Stimulated activated CD8-positive, alpha-beta memory T cell treated with anti-CD3 and anti-CD28 coated beads, Interleukin-15, amount 100 ng/mL, for 24 hours (primary cell): Measurements from ENCODE around the gene RARRES1.

Experiments
- DNase-seq: peaks from one replicate; pipeline ENCODE4 v3.0.0-alpha.2; 2020; ENCODE audit warnings: low read depth

RARRES1 gene

DNA sequence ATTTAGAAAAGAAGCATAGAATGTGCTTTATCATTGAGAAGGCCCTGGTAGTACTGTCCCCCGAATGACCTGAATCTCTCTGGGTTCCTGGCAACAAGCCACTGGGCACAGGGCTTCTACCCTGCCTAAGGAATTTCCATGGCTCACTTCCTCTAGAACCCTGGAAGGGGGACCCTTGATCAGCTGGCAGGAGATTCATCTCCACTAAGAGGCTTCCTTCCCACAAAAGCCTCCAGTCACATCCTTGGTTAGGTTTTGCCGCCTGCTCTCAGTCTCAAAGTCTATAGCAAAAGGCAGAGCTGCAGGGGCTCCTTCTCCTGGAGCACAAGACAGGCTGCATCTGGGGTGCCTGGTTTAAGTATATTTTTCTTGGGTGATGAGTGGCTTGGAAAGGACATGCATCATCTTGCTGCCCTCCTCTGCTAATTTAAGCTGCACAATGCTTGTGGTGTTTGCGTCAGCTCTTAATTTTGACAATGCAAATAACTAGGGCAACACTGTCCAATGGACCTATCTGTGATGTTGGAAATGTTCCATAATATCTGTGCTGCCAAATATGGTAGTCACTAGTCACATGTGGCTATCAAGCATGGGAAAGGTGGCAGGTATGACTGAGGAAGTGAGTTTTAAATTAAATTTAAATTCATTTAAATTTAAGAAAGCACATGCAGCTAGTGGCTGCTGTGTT is 33.4 kb upstream of the RARRES1 start:
- no peak for DNase-seq

DNA sequence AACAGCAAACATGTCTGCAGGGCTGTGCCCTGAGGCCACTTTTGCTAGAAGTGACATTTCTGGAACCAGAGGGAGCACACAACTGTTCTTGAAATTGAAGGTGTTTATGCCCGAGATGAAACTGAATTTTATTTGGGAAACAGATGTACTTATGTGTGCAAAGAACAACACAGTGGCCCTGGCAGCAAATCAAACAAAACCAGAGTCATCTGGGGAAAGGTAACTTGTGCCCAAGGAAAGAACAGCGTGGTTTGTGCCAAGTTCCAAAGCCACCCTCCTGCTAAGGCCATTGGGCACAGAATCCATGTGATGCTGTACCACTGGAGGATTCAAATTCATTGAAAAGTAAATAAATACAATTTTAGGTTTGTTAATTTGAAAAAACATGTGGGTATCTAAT is 31.2 kb upstream of the RARRES1 start:
- DNase-seq, result no peak

DNA sequence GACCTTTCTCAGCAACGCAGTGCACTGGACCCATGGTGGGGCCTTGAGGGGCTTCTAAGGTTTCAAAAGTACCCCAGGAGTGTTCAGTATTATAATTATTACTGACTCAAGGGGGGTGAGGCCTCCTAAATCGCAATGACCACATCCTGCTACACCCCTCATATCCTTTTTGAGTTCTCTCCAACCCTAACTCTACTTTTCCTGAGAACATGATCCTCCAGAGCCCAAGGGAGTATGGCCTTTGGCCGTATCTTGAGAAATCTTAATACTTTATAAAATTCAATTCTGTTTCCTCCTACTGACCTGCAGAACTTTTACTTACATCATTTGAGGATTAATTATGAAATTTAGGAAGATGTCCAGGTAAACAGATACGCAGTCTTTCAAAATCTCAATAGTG is 30.4 kb upstream of the RARRES1 start:
- no peak for DNase-seq

DNA sequence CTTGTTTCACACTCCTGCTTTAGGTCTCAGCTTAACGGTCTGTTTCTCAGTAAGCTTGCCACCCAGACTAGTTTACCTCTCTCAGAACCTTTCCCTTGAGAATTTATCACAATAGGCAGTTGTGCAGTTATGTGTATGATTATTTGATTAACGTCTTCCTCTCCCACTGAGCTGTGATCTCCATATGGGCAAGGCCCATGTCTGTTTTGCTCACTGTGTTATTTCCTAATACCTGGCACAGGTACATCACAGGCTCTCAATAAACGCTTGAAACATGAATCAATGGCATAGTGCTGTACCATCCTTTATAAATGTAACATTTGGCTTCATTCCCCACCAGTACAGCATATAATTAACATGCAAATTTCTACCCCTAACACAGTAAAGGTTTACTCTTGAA is 29.1 kb upstream of the RARRES1 start:
- DNase-seq, result no peak

DNA sequence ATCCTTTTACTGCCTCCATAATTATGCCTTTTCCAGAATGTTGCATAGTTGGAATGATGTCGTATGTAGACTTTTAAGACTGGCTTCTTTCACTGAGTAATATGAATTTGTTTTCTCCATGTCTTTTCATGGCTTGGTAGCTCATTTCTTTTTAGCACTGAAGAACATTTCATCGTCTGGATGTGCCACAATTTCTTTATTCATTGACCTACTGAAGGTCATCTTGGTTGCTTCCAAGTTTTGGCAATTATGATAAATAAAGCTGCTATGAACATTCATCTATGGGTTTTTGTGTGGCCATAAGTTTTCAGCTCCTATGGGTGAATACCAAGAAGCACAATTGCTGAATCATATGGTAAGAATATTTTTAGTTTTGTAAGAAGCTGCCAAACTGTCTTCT is 23.2 kb upstream of the RARRES1 start:
- DNase-seq, result no peak

DNA sequence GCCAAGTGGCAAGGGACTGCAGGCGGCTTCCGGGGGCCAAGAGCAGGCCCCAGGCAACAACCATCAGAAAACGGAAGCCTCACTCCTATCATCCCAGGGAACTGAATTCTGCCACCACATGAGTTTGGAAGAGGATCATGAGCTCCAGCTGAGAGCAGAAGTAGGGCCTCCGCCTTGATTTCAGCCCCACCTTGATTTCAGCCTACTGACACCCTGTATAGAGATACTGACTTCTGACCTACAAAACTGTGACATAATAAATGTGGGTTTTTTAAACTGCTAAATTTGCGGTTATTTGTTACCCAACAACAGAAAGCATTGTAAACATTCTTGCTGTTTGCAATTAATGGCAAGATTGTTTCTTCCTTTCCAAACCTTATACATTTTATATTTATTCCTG is 21.6 kb upstream of the RARRES1 start:
- no peak for DNase-seq

DNA sequence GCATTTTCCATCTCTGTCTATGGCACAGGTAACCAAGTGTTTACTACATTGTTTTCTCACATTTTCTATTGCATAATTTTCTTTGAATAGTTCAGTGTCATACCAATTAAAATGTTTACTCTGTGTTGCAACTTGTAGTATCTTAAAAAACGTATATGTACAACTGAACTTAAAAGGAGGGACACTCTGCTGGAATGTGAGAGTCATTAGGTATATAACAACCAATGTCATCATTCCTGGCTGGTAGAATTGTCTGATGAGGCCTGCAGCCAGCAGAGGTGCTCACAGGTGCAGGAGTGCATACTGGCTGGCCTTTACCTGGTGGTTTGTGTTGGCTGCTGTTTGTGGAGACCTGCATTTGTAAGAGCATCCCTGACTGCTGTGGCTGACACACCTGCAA is 19.1 kb upstream of the RARRES1 start:
- no peak for DNase-seq

DNA sequence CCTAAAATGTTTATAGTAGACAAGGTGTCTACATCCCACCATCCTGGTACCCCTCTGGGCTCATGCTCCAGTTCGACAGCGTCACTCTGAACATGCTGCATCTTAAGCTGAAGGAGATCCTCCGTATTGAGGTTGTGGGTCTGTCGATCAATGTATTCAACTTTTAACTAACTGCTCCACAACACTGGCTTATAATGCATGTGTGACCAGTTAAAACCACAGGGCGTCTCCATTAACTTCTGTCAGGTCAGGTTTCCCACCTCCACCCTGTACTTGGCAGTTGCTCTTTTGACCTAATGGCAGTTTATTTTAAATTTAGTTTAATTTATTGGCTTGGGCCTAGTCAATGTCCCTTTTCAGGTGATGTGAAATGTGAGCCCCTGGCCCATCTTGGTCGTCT is 17.8 kb upstream of the RARRES1 start:
- DNase-seq, result no peak

DNA sequence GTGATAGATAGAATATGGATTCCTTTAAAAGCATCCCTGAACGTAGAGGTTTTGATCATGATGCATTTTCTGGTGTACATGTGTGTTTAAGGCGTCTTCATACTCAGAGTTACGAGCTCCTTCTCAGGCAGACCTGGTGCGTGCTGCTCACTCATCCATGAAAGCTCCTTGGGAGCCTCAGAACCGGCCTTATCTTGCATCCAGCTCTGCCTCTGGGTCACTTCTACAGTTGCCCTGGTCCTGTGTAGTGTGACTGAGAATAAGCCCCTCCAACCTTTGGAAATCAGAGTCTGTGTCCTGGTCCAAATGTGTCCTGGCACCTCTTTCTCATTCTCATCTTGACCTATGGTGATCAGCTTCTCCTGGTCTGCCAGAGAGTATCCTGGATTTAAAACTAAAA is 17.3 kb upstream of the RARRES1 start:
- DNase-seq, result no peak

DNA sequence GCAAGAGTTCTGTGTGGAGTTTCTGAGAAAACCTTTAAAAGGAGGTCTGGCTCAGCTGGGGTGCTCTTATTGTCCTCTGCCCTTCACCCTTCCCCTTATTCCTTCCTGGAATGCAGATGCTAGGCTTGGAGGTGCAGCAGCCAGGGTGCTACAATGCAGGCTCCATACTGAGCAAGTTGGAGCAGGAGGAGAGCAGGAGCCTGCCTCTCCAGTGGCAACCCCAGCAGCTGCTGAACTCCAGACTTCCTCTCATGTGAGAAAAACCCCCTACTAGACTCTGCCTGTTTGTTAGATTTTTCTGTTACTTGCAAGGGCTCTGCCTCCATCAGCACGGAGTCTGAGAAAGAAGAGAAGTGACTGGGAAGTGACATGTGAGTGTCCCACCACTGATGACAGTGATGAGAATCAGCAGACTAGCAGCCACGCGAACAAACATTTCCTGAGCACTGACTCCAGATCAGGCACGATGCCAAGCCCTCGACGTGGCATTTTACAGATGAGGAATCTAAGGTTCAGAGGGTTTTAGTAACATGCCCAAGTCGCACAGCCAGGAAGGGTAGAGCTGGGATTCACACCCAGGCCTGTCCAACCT is 16.1 kb upstream of the RARRES1 start:
- no peak for DNase-seq

DNA sequence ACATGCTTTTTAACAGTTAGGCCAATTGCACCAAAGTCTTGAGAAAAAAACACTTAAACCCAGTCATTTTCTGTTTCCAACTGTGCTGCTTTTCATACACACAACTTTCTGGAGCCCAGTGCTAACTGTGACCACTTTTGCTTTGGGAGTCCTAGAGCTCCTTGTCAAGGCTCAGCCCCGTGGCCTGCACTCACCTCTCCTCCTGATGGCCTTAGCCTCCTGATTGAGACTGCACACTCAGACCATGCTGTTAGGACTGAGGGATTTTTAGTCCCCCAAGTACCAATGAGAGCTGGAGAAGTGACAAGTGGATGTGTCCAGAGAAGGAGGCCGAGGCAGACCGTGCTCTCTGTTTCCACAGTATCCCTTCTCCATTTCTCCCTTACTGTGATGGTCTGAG is 15.2 kb upstream of the RARRES1 start:
- DNase-seq, result no peak

DNA sequence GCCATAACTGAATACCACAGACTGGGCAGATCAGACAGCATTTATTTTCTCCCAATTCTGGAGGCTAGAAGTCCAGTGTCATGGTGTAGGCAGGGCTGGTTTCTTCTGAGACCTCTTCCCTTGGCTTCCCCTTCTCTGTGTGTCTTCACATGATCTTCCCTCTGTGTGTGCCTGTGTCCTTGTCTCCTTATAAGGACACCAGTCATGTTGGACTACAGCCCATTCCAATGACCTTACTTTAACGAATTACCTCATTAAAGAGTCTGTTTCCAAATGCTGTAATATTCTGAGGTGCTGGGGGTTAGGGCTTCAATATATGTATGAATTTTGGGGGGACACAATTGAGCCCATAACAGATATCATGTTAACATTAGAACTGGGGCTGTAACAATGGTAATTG is 13.3 kb upstream of the RARRES1 start:
- no peak for DNase-seq

DNA sequence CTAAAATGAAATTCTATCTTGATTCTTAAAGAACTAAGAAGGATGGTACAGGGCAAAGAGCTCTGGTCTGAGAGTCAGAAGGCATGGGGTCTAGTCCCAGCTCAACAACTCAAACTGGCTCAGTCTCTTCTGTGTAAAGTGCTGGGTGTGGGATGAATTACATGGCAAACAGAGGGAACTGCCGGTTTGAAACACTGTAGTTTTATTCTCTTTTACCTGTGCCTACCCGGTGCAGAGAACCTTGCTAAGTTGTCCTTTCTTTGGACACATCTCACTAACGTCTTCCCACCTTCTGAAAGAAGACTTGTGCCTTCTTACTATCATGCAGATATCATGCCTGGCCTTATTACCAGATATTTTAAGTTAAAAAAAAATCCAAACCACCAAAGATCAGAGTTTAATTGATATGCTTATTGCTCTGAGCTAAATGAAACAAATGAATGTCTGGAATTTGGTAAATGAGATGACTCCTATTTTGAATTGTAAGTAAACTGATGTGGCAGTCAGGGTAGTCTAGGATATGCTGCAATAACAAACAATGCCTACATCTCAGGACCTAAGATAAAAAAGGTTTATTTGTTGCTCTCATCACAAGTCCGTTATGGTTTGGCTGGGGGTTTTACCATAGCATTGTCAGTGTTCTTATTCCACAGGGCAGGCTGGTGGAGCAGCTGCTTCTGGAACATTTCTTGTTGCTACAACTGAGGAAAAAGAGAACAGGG is 12.5 kb upstream of the RARRES1 start:
- no peak for DNase-seq

DNA sequence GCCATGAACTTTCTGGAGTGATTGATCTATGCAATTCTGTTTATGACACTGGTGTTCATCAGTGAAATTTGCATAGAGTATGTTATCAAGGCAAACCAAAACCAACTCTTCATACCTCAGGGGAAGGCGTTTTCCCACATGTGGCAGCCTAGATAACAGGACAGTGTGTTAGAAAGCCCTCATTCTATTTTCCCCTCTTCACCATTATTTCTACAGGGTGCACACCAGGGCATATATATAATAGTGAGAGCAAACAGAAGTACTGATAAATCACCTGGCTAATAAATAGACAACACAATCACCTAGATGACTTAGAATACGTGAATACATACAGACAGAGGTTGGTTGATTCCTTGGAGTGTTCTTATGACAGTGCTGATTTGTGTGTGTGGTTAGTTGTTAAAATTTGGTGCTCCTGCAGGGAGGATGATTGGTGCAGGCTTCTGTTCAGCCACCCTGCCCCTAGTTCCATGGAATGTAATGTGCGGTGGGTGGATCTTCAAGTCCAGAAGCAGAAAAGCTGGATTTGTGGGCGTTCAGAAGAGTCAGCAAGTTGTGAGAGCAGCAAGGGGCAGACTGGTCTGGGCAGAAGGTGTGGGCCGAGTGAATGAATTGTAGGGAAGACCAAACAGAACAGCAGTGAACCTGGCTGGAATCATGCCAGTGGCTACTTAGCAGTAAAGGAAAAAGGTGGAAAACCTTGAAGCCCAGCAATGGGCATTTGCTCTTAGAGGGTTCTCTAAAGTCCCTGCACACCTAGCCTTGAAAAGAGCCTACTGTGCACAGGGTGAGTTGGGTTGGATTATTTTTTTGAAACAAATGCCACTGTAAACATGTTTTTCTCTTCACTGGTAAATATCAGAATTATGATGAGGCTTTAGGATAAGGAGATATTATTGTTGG is 11.7 kb upstream of the RARRES1 start:
- DNase-seq, result no peak

DNA sequence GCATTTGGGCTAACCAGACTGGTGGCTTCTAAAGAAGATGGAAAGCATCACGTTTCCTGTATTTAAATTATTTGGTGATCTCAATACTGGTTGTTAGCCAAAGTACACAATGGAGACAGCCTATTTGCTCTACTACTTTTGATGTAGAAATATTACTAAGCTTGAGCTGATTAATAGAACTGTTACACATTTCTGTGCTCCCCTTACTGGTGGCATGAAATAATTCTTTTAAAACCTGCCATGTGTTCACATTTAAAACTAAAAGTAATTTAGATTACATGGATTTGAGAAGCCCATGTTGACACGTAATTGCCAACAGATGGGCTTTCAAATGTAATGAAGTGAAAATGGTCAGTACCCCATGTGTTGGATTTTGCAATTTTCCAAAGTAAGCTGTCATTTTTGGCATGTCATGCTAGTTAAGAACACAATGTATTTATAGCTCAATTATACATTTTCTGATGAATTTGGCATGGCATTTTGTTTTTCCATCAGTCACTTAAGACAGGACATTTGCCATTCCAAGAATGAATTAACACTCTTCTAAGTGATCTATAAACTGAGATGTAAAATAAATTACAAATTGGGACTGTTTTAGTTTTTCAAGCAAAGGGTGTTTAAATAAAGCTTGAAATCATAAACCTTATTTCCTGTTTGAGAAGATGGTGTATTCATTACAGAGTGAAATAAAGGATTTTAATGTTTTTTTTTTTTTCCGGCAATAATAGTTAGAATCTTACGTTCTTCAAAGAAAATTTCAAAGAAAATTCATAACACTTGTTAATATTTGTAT is 10.8 kb upstream of the RARRES1 start:
- no peak for DNase-seq

DNA sequence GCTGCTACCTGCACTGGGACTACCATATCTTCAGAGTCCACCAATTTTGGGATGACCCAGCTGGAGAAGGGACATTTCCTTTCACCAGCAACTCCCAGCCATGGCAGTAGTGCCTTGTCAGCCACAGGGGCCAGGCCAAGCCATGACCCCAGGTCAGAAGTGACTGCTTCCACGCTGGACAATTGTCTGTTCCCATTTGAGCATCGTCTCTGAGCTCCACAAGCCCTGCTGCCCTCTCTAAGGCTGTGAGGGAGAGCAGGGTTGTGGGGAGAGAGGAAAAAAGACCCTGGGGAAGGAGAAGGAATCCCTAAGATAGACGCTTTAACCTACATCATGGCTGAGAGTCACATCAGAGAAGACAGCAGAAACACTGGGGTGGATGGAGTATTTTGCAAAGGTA is 7.4 kb upstream of the RARRES1 start:
- DNase-seq, result no peak

DNA sequence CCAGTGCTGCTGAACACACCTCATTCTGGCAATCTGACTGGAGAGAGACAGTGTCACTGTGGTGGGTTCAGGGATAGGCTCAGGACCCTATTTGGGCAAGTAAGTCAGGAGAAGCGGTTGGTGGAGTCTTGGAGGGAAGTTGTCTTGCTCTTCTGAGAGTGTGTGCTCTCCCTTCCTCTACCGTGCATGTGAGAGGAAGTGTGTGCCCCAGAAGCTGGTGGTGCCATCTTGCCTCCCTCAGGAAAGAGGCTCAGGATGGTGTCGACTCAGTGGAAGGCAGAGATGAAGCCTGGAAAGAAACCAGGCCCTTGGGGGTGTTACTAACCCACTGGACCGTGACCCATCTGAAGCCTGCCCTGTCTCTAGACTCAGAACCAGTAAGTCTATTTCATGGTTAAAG is 6.8 kb upstream of the RARRES1 start:
- DNase-seq, result no peak

DNA sequence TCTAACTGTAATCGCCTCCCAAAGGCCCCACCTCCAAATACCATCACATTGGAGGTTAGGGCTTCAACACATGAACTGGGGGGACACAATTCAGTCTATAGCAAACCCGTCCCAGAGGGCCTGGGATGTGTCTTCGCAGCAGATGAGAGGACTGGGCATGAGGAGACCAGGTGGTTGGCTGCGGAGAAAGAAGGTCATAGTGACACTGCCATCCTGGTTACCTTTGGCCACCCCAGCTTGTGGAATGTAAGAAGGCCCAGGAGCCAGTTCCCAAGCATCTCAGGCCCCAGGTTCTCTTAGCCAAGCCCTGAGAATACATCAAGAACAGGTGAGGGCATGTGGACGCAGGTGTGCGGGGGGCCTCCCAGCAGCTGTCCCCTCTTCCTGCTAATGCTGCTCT is 6.4 kb upstream of the RARRES1 start:
- DNase-seq, result no peak

DNA sequence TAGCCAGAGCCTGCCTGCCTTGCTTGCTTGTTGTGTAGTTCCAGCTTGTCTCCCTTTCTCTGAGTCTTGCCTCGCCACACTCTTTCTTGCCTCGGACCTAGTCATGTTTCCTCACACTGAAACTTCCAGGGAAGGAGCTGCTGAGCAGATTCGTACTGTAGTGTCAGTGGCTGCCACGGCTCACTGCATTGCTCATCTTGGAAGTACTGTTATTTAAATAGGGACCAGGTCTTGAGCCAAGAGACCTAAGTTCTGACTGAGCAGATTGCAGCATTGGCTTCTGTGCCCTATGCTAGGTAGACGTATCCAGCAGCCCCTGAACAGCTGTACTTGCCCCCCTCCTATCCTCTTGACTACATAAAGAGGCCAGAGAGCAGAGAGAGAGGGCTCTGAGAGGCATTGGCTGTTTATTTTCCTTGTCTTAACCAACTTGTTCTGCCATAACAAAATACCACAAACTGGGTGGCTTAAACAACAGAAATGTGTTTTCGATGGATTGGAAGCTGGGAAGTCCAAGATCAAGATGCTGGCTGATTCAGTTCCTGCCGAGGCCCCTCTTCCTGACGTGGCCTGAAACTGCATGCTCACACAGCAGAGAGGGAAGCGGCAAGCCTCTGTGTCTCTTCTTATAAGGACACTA is 5.8 kb upstream of the RARRES1 start:
- no peak for DNase-seq

DNA sequence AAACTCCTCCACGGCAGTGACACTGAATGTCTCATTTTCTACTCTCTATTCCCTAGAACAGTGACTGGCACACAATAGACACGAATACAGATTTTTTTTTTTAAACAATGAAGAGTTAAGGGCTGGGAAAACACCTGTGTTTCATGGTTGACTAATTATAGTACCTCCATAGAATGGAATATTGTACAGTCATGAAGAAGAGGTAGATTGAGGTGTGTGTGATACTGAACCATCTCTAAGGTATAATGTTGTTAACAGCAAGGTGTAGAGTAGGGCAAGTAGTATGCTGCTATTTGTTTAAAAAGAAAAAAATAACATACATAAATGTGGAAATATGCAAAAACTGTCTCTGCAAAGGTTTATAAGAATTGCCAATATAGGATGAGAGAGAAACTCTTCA is 5.2 kb upstream of the RARRES1 start:
- no peak for DNase-seq

DNA sequence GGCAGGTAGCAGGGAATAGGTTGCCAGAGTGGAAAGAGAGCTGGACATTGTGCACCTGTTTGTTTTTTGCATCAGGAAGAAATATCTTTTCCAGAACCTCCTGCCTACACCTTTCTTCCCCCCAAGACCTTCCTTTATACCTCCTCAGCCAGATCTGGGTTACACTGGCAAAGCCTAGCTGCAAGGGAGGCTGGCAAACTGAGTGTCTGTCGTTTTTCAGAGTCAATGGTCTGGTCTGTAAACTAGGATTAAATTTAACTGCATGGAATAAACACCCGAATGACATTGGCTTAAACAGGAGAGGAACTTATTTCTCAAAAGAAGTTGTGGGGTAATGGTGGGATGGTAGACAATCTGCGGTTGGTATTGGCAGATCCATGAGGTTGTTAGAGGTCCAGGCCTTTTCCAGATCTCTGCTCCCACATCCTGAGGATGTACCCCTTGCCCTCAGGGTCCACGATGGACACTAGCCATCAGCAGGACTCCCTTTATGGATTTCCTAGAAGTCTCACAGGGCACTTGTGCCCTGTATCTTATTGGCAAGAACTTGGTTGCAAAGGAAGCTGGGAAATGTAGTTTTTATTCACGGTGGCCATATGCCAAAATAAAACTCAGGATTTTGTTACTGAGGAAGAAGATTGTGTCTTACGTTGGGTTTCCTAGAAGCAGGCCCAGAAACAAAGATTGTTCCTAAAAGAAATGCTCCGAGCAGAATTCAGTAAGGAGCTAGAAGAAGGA is 3.2 kb upstream of the RARRES1 start:
- no peak for DNase-seq
